NCI-H524 treated with DMSO at 0.1 percent for 48 hours (cell line): Measurements from ENCODE around the gene NFAM1.

ENCODE experiments used
- DNase-seq: peaks from one replicate; lab custom pipeline; 2025; lab: John Stamatoyannopoulos, UW

The NFAM1 gene

GRCh38 chr22:42358643-42359558 lies 73.3 kb downstream of the NFAM1 start:
- no peak for DNase-seq

- no peak for DNase-seq
These were observed 74.4 kb downstream of the NFAM1 start for GRCh38 chr22:42357634-42358296.

GRCh38 chr22:42357221-42357620 lies 75.0 kb downstream of the NFAM1 start:
- no peak for DNase-seq

- no peak for DNase-seq
These were observed 75.7 kb downstream of the NFAM1 start for GRCh38 chr22:42356533-42356932.

- DNase-seq, result peak; percentile 96
These were observed 78.1 kb downstream of the NFAM1 start for GRCh38 chr22:42353883-42354727.

- no peak for DNase-seq
These were observed 81.8 kb downstream of the NFAM1 start for GRCh38 chr22:42350373-42350772.

- DNase-seq, result peak; percentile 55
These were observed 84.8 kb downstream of the NFAM1 start for GRCh38 chr22:42347281-42347824.

- no peak for DNase-seq
These were observed 85.5 kb downstream of the NFAM1 start for GRCh38 chr22:42346722-42347121.

GRCh38 chr22:42345458-42345857 lies 86.7 kb downstream of the NFAM1 start:
- DNase-seq, result no peak

GRCh38 chr22:42344361-42344905 lies 87.8 kb downstream of the NFAM1 start:
- DNase-seq, result no peak

GRCh38 chr22:42343531-42344081 lies 88.6 kb downstream of the NFAM1 start:
- no peak for DNase-seq

GRCh38 chr22:42343121-42343454 lies 89.1 kb downstream of the NFAM1 start:
- DNase-seq, result peak; percentile 36

GRCh38 chr22:42342426-42343120 lies 89.6 kb downstream of the NFAM1 start:
- DNase-seq, result no peak

GRCh38 chr22:42341779-42342178 lies 90.4 kb downstream of the NFAM1 start:
- no peak for DNase-seq

GRCh38 chr22:42340829-42341383 lies 91.3 kb downstream of the NFAM1 start:
- DNase-seq, result no peak

GRCh38 chr22:42340150-42340549 lies 92.1 kb downstream of the NFAM1 start:
- peak; percentile 40 for DNase-seq

- DNase-seq, result no peak
These were observed 93.7 kb downstream of the NFAM1 start for GRCh38 chr22:42338479-42338878.

GRCh38 chr22:42337356-42337755 lies 94.8 kb downstream of the NFAM1 start:
- no peak for DNase-seq

GRCh38 chr22:42336527-42337227 lies 95.5 kb downstream of the NFAM1 start:
- DNase-seq, result no peak

- peak; percentile 12 for DNase-seq
These were observed 96.3 kb downstream of the NFAM1 start for GRCh38 chr22:42335839-42336378.
